Cortex of kidney (tissue), 1 donor: ENCODE data around the gene WDR93.

ENCODE experiments used
- DNase-seq: peaks from one replicate; lab custom pipeline; 2025; lab: John Stamatoyannopoulos, UW

Gene WDR93

DNA sequence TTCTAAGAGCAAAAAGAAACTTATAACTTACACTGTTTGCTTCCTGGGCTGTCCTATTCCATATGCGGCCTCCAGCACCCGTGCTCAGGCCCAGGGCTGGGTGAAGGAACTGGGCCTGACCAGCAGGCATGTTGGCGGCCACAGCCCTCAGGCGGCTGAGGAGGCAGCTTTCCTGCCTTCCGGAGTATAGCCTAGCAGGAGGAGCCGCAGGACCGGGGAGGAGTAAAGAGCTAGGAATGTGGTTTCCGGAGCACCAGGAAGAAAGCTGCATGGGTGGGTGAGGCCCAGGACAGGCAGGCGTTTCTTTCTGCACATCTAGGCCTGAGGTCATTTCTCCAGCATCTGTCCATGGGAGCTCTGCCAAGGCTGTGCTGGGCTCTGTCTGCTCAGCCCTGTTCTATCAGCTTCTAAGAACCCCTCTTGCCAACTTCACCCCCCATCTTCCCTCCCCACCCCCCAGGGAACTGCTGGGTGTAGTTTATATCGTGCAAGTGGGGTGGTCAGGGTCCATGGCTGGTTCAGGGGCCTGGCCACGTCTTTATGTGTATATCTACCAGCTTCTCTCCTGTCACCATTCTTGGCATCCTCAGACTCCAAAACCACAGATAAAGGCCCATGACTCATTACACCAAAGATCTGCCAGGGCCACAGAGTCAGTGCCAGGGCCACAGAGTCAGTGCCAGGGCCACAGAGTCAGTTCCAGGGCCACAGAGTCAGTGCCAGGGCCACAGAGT lies 27.6 kb upstream of the WDR93 start:
- no peak for DNase-seq

DNA sequence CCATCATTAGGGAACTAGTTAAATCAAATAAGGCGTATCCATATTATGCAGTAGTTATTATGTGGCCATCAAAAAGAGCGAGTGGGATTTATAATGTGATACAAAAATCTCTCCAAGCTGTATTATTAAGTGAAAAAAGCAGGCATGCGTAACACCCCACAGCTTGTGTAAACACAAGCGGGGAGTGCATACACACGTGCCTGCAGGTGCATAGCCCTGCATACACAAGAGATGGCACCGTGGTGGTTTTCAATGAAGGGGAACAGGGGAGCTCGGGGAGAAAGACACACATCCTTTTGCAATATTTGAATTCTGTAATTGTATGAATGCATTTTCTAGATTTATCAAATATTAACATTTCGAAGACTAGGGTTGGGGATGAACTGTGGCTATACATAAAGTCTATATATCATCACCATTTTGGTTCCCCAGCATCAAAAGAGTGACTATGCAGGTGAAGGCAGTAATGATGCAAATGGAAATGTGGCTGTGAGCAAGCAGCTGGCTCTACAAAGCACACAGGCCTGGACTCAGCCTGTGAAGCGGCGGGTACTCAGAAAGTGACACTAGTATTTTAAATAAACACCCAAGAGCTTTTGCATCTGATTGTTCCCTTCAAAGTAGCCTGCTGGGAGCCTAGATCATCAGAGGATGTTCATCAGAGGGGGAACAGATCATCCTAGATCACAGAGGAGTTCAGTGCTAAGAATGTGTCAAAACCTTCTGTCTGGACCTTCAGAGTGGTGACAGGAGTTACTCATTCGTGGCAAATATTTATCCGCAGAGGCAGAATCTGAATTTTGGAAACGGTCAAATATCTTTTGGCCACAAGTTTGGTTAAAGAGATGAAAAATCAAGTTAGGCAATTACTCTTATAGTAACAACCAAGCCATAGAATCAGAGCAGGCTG lies 25.9 kb upstream of the WDR93 start:
- no peak for DNase-seq

DNA sequence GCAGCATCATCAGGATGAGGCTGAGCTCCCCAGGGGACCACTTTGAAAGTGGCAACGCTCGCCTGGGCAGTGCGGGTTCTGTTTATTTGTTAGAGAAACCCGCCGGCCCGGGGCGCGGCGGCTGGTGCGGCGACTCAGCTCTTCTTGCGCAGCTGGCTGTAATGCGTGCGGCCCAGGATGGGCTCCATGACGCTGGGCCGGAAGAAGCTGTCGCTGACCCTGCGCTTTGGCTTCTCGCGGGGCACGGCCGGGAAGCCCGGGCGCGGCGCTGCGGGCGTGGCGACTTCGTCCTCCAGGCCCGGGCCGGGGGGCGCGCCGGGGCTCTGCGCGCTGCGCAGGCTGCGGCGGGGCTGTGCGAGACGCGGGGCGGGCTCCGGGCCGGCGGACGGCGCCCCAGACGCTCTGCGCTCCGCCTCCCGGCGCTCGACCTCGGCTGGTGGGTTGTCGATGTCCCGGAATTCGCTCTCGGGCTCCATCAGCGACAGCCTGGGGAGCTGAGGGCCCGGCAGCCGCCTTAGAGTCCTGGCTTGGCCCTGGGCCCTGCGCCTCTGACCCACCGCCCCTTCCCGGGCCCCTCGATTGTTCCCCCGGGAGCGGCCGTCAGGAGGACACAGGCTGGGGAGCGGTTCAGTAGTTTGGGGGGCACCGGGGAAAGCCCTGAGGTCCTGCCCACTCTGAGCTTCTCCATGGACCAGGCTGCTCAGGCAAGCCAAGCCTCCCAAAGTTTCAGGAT lies 25.0 kb upstream of the WDR93 start:
- DNase-seq: no peak

DNA sequence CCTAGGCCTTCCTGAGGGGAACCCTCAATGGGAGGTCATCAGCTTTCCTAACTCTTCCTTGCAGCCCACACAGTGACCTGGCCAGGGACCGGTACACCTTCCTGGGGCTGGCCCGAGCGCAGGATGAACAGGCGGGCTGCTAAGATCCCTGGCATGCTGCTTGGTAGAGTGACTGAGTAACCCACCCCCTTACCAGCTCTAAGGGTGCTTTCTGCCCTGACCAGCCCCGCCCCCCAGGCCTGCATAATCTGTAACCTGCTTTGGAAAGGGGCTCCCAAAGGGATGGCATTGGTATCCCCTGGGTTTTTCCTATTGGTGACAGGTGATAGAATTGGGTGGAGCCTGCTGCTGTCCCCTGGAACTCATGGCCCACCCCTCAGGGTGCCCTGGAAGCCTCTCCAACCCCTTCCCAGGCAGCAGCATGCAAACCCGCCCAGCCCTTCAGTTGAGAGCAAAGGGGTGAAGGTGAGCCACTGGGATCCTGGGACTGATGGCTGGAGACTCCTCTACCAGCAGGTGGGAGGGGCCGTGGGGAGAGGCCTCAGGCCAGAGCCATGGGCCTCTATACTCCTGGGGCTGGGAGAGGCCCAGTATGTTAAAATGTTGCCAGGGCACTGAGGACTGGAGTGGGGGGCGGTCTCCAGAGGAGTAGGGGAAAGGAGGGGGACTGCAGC lies 24.3 kb upstream of the WDR93 start:
- DNase-seq: no peak

DNA sequence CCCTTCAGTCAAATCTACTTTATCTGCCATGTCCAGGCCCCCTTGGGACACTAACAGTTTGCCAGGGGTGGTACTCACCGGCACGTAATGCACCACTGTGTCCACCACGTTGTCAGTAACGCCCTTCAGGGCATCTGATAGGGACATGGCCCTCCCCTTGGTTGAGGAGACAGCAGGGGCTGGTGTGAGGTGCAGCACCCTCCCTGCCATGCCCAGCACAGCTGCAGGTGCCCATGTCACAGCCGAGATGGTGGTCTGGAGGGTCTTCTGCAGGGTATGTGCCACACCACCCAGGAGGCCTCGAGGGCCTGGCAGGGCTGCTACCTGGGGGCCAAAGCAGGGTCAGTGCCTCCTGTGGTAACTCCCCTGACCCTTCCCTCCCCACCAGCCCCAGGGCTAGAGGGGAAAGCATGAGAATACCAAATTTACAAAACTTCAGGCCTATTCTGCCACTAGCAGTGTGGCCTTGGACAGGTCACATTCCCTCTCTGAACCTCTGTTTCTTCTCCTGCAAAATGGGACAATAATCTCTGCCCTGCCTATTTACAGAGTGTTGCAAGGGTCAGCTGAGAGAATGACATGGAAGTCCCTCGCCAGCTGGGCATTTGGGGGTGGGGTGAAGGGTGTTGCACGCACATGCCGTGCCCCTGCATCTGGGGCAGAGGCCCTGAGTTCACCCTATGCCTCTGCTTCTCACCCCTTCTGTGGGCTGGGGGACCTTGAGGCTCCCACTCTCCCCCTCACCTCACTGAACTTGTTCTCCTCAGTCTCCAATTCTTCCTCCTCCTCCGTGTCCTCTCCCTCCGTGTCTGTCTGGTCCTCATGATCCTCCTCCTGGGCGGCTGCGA lies 23.5 kb upstream of the WDR93 start:
- DNase-seq: no peak

DNA sequence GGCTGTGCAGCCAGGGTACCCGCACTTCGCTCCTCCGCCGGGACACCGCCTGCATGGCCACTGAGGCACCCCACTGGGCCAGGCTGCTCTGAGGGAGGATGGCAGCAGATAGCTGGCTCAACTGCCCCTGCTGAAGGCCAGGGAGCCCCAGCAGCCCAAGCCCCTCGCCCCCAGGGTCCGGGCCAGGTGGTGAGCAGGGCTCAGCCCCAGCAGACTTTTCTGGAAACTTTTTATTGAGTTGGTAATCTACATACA lies 23.0 kb upstream of the WDR93 start:
- DNase-seq: no peak

DNA sequence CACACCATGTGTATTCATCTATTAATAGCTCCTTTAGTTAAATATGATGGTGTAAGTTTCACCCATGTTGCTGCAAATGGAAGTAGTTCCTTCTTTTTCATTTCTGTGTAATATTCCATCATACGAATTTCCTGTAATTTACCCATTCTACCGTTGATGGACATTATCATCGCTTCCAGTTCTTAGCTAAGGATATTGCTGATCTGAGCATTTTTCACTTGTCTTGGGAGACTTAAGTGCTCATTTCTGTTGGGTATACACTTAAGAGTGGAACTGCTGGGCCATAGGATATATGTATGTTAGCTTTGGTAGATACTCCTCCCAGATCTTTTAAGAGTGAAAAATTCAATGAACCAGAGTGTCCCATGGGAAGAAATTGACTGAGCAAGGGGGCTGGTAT lies 22.4 kb upstream of the WDR93 start:
- no peak for DNase-seq

DNA sequence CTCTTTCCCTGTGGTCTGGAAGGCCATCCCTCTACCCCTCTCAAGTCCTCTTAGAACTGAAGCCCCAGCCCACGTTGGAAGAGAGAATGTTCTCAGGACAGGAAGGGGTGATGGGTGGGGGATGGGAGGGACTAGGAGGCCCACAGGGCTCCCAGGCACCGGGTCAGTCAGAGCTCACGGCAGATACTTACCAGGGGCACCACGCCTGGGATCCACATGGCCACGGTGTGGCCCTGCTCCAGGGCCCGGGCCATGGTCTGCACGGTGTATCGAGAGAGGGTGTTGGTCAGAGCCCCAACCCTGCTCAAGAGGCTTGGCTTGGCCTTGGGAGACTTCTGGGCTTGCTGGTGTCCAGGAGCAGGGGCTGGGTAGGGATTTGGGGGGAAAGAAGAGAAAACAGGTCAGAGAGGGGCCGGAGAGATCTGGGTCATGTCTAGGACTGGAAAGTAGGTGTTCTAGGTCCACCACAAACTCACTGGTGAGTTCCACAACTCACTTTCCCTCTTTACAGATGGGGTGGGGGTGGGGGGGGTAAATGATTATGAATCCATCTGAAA lies 21.2 kb upstream of the WDR93 start:
- DNase-seq: no peak

DNA sequence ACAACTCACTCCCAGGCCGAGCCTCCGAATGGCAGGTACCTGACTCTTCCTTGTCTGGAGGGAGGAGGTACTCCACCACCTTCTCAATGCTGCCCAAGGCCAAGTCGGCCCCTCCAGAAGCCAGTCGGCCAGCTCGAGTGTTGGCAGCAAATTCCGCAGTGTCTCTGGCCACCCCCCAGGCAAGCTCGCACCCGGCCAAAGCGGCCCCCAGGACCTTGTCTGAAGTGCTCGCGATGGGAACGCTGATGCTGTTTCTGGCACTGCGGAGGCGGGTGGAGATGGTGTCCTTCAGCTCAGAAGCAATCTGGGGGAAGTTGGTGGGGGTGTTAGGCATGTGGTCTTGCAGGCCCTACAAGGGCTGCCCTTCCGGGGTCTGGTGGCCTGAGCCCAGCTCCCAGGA lies 20.7 kb upstream of the WDR93 start:
- DNase-seq: no peak

DNA sequence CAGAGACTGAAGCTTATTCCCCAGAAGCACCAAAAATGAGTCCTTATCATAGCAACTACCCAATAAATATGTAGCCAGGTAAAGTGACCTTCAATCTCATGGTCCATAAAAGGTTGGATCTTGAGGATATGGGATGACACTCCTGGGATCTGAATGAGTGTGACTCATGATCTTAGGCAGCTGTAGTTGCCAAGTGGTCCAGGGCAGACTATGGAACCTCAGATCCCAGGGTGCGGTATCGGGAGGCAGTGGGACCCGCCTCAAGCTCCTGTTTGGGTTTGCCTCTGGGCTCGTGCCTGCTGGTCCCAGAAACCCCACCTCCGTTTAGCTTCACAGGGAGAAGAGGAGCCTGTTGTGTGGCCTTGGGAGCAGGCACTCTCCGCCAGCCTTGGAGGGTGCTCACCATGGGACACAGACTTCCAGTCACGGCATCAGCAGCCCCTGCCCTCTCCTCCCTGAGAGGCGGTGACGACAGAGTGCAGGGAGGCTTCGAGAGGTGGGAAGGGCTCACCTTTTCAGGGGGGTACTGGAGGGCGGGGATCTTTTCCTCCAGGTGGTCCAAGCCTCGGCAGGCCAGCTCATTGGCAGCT lies 19.5 kb upstream of the WDR93 start:
- DNase-seq: no peak

DNA sequence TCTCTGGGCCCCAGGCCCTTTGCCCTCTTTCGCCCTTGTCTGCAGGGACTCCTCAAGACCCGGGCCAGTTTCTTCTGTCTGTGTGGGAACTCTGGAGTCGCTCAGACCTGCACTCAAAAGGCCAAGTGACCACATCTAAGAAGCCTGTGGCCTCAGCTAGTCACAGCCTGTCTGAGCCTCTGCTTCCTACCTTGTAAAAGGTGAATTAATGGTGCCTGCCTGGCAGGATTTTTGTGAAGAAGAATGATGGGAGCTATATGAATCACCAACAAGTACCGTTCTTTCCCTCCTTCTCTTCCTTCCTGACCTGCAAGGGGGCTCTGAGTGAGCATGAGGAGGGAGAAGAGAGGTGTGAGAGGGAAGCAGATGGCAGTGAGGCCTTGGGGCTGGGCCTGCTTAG lies 18.9 kb upstream of the WDR93 start:
- no peak for DNase-seq

DNA sequence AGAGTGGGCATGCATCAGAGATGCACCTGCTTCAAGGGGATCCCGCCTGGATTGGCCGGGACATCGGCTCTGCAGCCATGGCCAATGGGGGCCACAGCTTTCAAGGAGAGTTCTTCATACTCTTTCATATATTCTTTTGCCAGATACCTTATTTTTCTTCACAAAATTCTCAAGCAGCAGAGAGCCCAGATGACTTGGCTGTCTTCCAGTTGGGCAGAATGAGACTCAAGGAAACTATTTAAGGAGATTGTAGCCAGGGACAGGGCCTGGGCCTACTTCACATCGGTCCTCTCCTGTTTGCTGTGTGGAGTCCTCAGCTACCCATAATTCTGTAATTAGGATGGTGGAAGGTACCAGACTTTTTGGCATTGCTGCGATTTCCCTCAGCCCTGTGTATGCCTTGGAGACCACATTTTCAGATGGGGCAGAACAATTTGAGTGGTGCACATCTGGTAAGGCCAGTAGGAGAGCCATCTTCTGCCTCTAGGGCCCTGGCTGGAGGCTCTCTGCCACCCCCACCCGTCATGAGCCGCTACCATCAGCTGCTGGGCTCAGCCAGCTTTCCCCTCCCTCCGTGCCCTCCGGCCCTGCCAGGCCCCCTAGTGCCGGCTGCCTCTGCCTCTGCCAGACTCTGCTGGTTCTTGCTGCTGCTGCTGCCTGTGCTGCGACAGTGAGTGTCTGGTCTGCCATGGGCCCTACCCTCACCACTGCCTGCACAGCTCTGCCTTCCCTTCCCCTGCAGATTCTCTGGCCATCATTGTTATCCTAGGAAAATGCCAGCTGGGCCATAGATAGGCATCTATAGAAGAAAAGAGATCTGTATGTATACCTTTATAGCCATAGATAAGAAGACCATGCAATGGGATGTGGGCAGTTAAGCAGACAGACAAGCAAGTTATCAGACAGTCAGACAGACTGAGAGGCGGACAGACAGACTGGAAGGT lies 18.1 kb upstream of the WDR93 start:
- DNase-seq: no peak

DNA sequence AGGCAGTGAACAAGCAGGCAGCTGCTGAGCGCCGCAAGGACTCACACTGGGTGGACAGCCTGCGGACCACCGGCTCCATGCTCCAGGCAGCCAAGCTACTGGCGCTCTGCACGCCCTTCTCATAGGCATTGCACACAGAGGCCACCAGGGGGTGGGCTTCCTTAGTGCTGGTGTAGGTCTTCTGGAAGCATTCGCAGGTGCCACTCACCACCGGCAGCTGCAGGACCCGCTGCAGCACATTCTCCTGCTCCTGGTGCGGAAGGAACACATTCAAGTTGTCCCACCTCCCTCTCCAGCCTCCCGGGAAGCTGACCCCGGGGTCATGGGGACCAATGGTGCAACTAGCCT lies 17.5 kb upstream of the WDR93 start:
- no peak for DNase-seq

DNA sequence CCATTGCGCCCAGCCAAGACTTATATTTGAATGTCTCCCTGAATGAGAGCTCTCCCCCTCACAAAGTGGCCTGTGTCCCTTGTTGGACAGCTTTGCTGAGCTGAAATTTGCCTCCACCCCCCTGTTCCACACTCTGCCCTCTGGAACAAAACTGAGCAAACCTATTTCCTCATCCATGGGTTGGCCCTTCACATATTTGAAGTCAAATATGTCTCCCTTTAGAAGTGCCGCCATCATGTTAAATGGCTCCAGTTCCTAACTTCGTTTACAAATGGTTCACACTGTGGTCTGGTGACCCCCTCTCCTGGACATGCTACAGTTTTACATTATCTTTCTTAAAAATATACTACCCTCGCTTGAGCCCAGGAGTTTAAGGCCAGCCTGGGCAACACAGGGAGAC lies 16.1 kb upstream of the WDR93 start:
- DNase-seq: no peak

DNA sequence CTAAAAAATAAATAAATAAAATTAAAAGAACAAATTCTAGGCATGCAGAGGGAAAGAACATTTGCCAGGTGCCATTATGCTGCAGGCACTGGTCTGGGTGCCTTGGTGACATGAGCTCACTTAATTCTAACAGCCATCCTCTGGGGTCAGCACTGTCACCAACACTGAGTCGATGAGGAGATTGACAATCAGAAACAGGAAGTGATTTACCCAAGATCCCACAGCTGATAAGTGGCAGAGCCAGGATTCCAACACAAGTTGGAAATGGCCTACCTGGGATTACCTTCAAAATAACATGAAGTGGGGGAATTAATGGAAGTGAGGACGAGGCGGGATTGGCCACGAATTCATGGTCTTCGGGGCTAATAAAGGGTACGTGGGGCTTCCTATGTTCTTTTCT lies 15.0 kb upstream of the WDR93 start:
- no peak for DNase-seq

DNA sequence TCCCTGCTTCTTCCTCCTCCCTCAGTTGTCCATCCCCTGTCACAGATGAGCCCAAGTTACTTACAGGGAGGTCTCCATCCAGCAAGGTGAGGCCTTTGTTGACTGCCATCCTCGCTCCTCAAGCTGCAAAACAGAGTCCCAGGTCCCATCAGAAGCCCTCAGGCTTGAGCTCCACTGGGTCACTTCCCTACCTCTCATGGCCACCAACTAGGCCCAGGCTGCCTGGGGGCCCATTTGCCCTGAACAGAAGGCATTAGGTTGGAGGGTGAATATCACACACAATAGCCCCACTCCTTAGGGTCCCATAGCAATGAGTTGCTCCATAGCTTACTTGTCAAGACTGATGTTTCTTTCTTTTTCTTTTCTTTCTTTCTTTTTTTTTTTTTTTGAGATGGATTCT lies 13.2 kb upstream of the WDR93 start:
- no peak for DNase-seq

DNA sequence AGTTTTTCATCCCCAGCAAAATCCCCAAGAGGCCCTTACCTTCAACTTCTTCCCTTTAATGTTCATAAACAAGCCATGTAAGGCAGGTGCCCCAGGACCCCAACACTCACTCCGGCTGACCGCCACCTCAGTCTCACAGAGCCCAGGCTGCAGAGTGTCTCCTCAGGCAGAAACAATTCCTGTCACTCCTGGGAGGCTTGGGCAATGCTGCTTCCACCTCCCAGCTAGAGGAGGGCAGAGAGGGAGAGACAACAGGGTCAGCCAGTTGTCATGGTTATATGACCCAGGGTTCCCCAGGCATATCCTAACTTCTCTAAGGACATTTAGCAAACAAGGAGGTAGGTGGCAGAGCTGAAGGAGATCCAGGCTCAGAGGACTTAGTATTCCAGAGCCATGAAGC lies 11.4 kb upstream of the WDR93 start, which contains the start of gene PLIN1:
Gene PLIN1 (minus strand): TSS at position 156 of the 400 bp plus-strand sequence. CDS start 1,878 bp downstream, outside the sequence.
- DNase-seq: no peak

DNA sequence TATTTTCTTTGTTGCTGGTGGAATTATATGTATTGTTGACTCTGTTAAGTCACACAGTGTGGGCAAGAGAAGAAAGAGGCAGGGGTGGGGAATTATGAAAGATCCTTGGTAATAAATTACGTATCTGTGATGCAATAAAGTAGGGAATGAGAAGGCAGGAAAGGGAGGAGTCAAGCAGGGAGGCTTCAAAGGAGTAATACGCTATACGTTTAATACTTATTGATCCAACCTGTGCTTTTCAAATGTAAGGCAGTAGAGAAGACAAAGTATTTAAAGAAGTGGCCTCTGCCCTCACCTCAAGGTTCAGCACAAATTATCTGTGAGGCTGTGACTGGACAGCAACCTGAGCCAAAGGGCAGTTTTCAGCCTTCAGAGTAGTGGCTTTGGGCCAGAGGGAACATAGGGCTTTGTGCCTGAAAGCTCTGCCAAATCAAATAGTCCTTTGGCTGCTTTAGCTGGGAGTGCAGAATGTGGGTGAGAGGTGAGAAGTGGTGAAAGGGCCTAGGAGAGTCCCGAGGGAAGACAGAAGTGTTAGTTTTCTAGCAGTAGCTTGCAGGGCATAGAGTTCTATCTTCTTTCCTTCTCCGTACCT lies 10.2 kb upstream of the WDR93 start:
- DNase-seq: no peak

DNA sequence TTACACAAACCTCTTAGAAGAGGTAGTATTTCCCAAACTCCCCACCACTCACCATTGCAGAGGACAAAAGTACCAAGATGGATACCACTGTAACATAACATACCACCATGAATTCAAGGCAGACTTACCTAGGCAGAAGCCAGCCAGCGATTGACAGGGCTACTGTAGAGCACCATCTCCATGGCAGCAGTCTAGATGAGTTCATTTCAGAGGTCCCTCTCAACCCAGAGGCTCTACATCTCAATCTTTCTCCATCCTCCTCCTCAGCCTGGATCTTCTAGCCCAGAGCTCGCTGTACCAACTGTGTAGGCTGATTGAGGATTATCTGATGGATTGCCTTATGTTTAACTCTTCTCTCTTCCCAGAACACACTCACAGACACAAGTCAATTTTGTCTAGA lies 9.5 kb upstream of the WDR93 start:
- DNase-seq: no peak
